IMR-90 (cell line): ENCODE results near the gene ZCCHC7. TPM values are rescaled to one million over a fixed set of nuclear protein-coding genes. Genes with fewer than 3 reads are reported as not detected.

Experiments
- ATAC-seq: fragments of 200-7000 bp; cut with Tn5 transposase; 2 replicates; pipeline ENCODE4 v1.9.1; 2020; ENCODE audit warnings: low read depth, mild to moderate bottlenecking, moderate library complexity
- BruUV-seq: library from RNA; stranded (reverse); fragments of 400-500 nt; replicated peaks from 2 replicates; lab custom pipeline; 2021; lab: Mats Ljungman, UMichigan
- CTCF ChIA-PET: fragments of 300-600 bp; formaldehyde crosslinking; extraction: SDS; loops from one replicate; lab custom pipeline; 2021; ENCODE audit warnings: antibody characterized with exemption; lab: Yijun Ruan, JAX
- POLR2A ChIA-PET: fragments of 300-600 bp; sonication (Branson Sonifier 250); formaldehyde crosslinking; loops from one replicate; lab custom pipeline; 2022; ENCODE audit warnings: antibody characterized with exemption; ENCODE audit not compliant: unreplicated experiment; lab: Charles Lee
- DNase-seq: peaks from one replicate; pipeline ENCODE4 v3.0.0; 2013
- H2AFZ ChIP-seq: replicated peaks from 2 replicates; pipeline ENCODE3; 2013; ENCODE audit warnings: low read length, mild to moderate bottlenecking; ENCODE audit not compliant: poor library complexity
- H2AK5ac ChIP-seq: 2 replicates; pipeline ENCODE4 v1.6.1; 2013; ENCODE audit warnings: low read depth, low read length, inconsistent platforms
- H2AK9ac ChIP-seq: replicated peaks from 2 replicates; pipeline ENCODE3; 2013; ENCODE audit warnings: mild to moderate bottlenecking, low read depth, low read length, moderate library complexity; ENCODE audit not compliant: poor library complexity
- H2BK120ac ChIP-seq: 2 replicates; pipeline ENCODE4 v1.6.1; 2013; ENCODE audit warnings: low read depth, low read length, inconsistent platforms
- H2BK15ac ChIP-seq: 3 replicates; pipeline ENCODE4 v1.6.1; 2013; ENCODE audit warnings: low read depth, low read length, inconsistent platforms
- H2BK20ac ChIP-seq: 2 replicates; pipeline ENCODE4 v1.6.1; 2013; ENCODE audit warnings: low read depth, mild to moderate bottlenecking, inconsistent platforms, low read length, moderate library complexity
- H2BK5ac ChIP-seq: 2 replicates; pipeline ENCODE4 v1.6.1; 2013; ENCODE audit warnings: mild to moderate bottlenecking, low read depth, low read length, inconsistent platforms; ENCODE audit not compliant: poor library complexity, severe bottlenecking
- H3K14ac ChIP-seq: replicated peaks from 2 replicates; pipeline ENCODE4 v1.6.1; 2013; ENCODE audit warnings: low read depth, low read length, inconsistent platforms
- H3K18ac ChIP-seq: 2 replicates; pipeline ENCODE4 v1.6.1; 2013; ENCODE audit warnings: low read depth, low read length, control low read depth
- H3K23ac ChIP-seq: 2 replicates; pipeline ENCODE4 v1.6.1; 2013; ENCODE audit warnings: low read depth, low read length, inconsistent platforms
- H3K27ac ChIP-seq: 2 replicates; pipeline ENCODE4 v1.5.1; 2013; ENCODE audit warnings: mild to moderate bottlenecking, control low read depth, low read length; ENCODE audit not compliant: insufficient read depth
- H3K27me3 ChIP-seq: 2 replicates; pipeline ENCODE4 v1.6.1; 2013; ENCODE audit warnings: low read length; ENCODE audit not compliant: control insufficient read depth, insufficient read depth
- H3K36me3 ChIP-seq: 2 replicates; pipeline ENCODE4 v1.6.1; 2013; ENCODE audit warnings: low read length, mixed read lengths; ENCODE audit not compliant: control insufficient read depth, insufficient read depth
- H3K4ac ChIP-seq: 2 replicates; pipeline ENCODE4 v1.6.1; 2013; ENCODE audit warnings: low read depth, low read length, inconsistent platforms
- H3K4me1 ChIP-seq: 2 replicates; pipeline ENCODE4 v1.6.1; 2013; ENCODE audit warnings: low read length, mixed read lengths; ENCODE audit not compliant: control insufficient read depth, insufficient read depth
- H3K4me2 ChIP-seq: 2 replicates; pipeline ENCODE4 v1.6.1; 2013; ENCODE audit warnings: low read depth, mild to moderate bottlenecking, control low read depth, low read length, moderate library complexity
- H3K4me3 ChIP-seq: 2 replicates; pipeline ENCODE4 v1.5.1; 2013; ENCODE audit warnings: low read depth, mild to moderate bottlenecking, control low read depth, low read length, moderate library complexity; ENCODE audit not compliant: insufficient read depth
- H3K56ac ChIP-seq: 2 replicates; pipeline ENCODE4 v1.6.1; 2013; ENCODE audit warnings: low read length, inconsistent platforms; ENCODE audit not compliant: insufficient read depth; ENCODE audit errors: extremely low read depth
- H3K79me1 ChIP-seq, 2 experiments: 2 replicates each; pipeline ENCODE4 v1.6.1; 2013; ENCODE audit warnings: low read length in 2 of 2, inconsistent platforms in 1 of 2, low read depth in 1 of 2
- H3K9ac ChIP-seq: 2 replicates; pipeline ENCODE4 v1.6.1; 2013; ENCODE audit warnings: low read depth, low read length, control low read depth
- H3K9me1 ChIP-seq: 2 replicates; pipeline ENCODE4 v1.6.1; 2013; ENCODE audit warnings: low read length, inconsistent platforms; ENCODE audit not compliant: insufficient read depth
- H3K9me3 ChIP-seq: 2 replicates; pipeline ENCODE4 v1.6.1; 2013; ENCODE audit warnings: low read length; ENCODE audit not compliant: control insufficient read depth, insufficient read depth
- H4K20me1 ChIP-seq: 2 replicates; pipeline ENCODE4 v1.6.1; 2013; ENCODE audit warnings: low read length, inconsistent platforms; ENCODE audit not compliant: insufficient read depth
- H4K5ac ChIP-seq: 2 replicates; pipeline ENCODE4 v1.6.1; 2013; ENCODE audit warnings: mild to moderate bottlenecking, low read depth, low read length, control low read depth
- H4K8ac ChIP-seq, 2 experiments: 2 replicates each; pipeline ENCODE4 v1.6.1; 2013; ENCODE audit warnings: low read depth in 2 of 2, low read length in 2 of 2, control low read depth in 1 of 2, inconsistent platforms in 1 of 2
- H4K91ac ChIP-seq: 2 replicates; pipeline ENCODE4 v1.6.1; 2013; ENCODE audit warnings: low read depth, low read length, inconsistent platforms; ENCODE audit not compliant: insufficient read depth
- BHLHE40 ChIP-seq: fragments of 150-350 bp; IDR thresholded peaks from 2 replicates; pipeline ENCODE4 v1.6.1; 2016; ENCODE audit warnings: mild to moderate bottlenecking, low read depth, low read length
- CEBPB ChIP-seq: IDR thresholded peaks from 2 replicates; pipeline ENCODE4 v1.6.1; 2012; ENCODE audit warnings: low read depth, low read length, improper control_type of control experiment
- CHD1 ChIP-seq: IDR thresholded peaks from 2 replicates; pipeline ENCODE4 v1.6.1; 2012; ENCODE audit warnings: low read depth, low read length, improper control_type of control experiment
- CTCF ChIP-seq: conservative IDR thresholded peaks from 2 replicates; pipeline ENCODE4 v1.5.1; 2012; ENCODE audit warnings: mild to moderate bottlenecking, low read depth, low read length, improper control_type of control experiment
- FOS ChIP-seq: fragments of 150-350 bp; IDR thresholded peaks from 2 replicates; pipeline ENCODE4 v1.6.1; 2016; ENCODE audit warnings: low read depth, low read length
- MAFK ChIP-seq: IDR thresholded peaks from 2 replicates; pipeline ENCODE4 v1.6.1; 2012; ENCODE audit warnings: low read depth, low read length, improper control_type of control experiment
- MAZ ChIP-seq: IDR thresholded peaks from 2 replicates; pipeline ENCODE4 v1.6.1; 2012; ENCODE audit warnings: low read depth, mild to moderate bottlenecking, low read length, improper control_type of control experiment, moderate library complexity, borderline replicate concordance
- MXI1 ChIP-seq: IDR thresholded peaks from 2 replicates; pipeline ENCODE4 v1.6.1; 2012; ENCODE audit warnings: low read depth, mild to moderate bottlenecking, low read length, moderate library complexity, borderline replicate concordance
- NFE2L2 ChIP-seq: fragments of 150-350 bp; IDR thresholded peaks from 2 replicates; pipeline ENCODE4 v1.6.1; 2016; ENCODE audit warnings: low read depth, mild to moderate bottlenecking, low read length
- POLR2A ChIP-seq: IDR thresholded peaks from 2 replicates; pipeline ENCODE4 v1.6.1; 2012; ENCODE audit warnings: mild to moderate bottlenecking, low read depth, low read length
- RAD21 ChIP-seq: IDR thresholded peaks from 2 replicates; pipeline ENCODE4 v1.6.1; 2012; ENCODE audit warnings: low read length, improper control_type of control experiment
- RCOR1 ChIP-seq: IDR thresholded peaks from 2 replicates; pipeline ENCODE4 v1.6.1; 2012; ENCODE audit warnings: mild to moderate bottlenecking, low read length, improper control_type of control experiment; ENCODE audit not compliant: insufficient replicate concordance
- RFX5 ChIP-seq: IDR thresholded peaks from 2 replicates; pipeline ENCODE4 v1.8.0; 2012; ENCODE audit warnings: low read depth, mild to moderate bottlenecking, low read length, moderate library complexity
- SMC3 ChIP-seq: fragments of 150-350 bp; IDR thresholded peaks from 2 replicates; pipeline ENCODE4 v1.6.1; 2016; ENCODE audit warnings: low read depth, mild to moderate bottlenecking, antibody characterized with exemption, low read length, moderate library complexity
- WGBS, 2 experiments: methylation state at CpG; one replicate each; pipeline versions ENCODE4 v1.1.5 to v1.1.7; 2013; ENCODE audit warnings: missing lambda C conversion rate in 2 of 2; ENCODE audit not compliant: insufficient read length in 1 of 2; ENCODE audit errors: extremely low coverage in 2 of 2; 5-methylcytosine and 5-hydroxymethylcytosine counted together
- dilution Hi-C: fragments of 300-500 bp; cut with HindIII; formaldehyde crosslinking; loops from one replicate; pipeline ENCODE4 v1.14.3; 2018; ENCODE audit warnings: low sequenced_read_pairs; ENCODE audit not compliant: unreplicated experiment
- in situ Hi-C: fragments of 300-500 bp; cut with MboI; formaldehyde crosslinking; loops from 3 replicates; pipeline ENCODE4 v1.14.3; 2019; ENCODE audit warnings: low sequenced_read_pairs, inconsistent platforms, mixed read lengths
- intact Hi-C: fragments of 100-400 bp; cut with micrococcal nuclease; formaldehyde crosslinking; loops from 2 replicates; pipeline ENCODE4 v1.10.0; 2022
- polyA plus RNA-seq, 3 experiments: library from polyadenylated mRNA; depleted of rRNA; stranded (reverse); fragments of >200 nt; gene quantifications; 2 replicates each; pipeline ENCODE4 v1.2.3, GENCODE V29; 2012; ENCODE audit warnings: low replicate concordance in 1 of 3
- total RNA-seq: library from RNA; depleted of rRNA; stranded (reverse); fragments of >200 nt; gene quantifications from 2 replicates; pipeline ENCODE4 v1.2.3, GENCODE V29; 2012
- TF ChIP-seq, protein P1 (sequence below): fragments of 150-350 bp; IDR thresholded peaks from 2 replicates; pipeline ENCODE4 v1.6.1; 2017; ENCODE audit warnings: mild to moderate bottlenecking, antibody characterized with exemption, low read length, low read depth
- TF ChIP-seq, protein P2 (sequence below): fragments of 150-350 bp; IDR thresholded peaks from 2 replicates; pipeline ENCODE4 v1.6.1; 2016; ENCODE audit warnings: low read depth, mild to moderate bottlenecking, low read length, moderate library complexity, borderline replicate concordance

ZCCHC7 gene
- total and polyA plus RNA-seq, 2 of the 4 experiments (the other 2 are of a cell fraction), result 13.6 to 28.7 TPM

DNA sequence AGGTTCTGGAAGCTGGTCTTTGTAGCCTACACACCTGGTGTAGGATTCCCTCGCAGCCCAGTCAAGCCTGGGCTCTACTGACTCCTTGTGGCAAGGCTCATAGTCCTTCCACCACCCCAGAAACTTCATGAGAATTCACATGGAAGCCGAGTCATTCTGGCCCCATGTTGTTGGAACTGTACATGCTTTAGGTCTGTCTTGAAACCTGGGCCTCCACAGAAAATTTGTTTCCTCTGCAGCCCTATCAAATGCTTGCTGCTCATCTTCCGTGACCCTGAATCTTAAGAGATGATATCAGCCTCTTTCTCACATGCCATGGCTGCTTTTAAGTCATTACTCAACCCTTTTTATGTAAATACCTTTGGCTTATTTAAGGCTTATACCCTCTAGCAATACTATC, 188.8 kb downstream of the ZCCHC7 start:
- no peak overlapping the region for H2BK120ac ChIP-seq
- in situ Hi-C loops, result no loop called here
- no TSS peak for BruUV-seq
- H2AK9ac ChIP-seq, result no peak overlapping the region
- H3K27me3 ChIP-seq, result no peaks in the 10 kb centered on the region
- H3K4me3 ChIP-seq, result no peak overlapping the region
- no peak overlapping the region for H4K91ac ChIP-seq
- H3K4me2 ChIP-seq, result no peak overlapping the region
- H4K8ac ChIP-seq, result no peak overlapping the region
- POLR2A ChIA-PET, result no interaction called here
- H4K20me1 ChIP-seq, result no peaks in the 10 kb centered on the region
- CTCF ChIA-PET, result no interaction called here
- H3K9ac ChIP-seq, result no peak overlapping the region
- no peaks in the 10 kb centered on the region for H3K9me3 ChIP-seq
- no peak overlapping the region for H2AFZ ChIP-seq
- H2BK15ac ChIP-seq, result no peak overlapping the region
- peak; percentile 76 for ATAC-seq
- no peak overlapping the region for H2AK5ac ChIP-seq
- H3K4ac ChIP-seq, result no peak overlapping the region
- 0 out of 4 replicates have a peak, but pooled peaks cover 0 to 3% of the 10 kb centered on the region in 2 experiments for H3K79me1 ChIP-seq
- no peak overlapping the region for H3K18ac ChIP-seq
- H2BK20ac ChIP-seq, result no peak overlapping the region
- H3K9me1 ChIP-seq, result peaks cover 2% of the 10 kb centered on the region; the same call in 1 of the 2 replicates
- 90% methylated on average over 2 of the region's 3 CpGs; no CpG with 5 or more reads in 1 of the 2 experiments for WGBS, 2 experiments
- no peak overlapping the region for H3K27ac ChIP-seq
- peak; percentile 37 for DNase-seq
- TF ChIP-seq MAZ (no peak), CHD1 (no peak), FOS (no peak), POLR2A (no peak), RFX5 (no peak), NFE2L2 (no peak), MAFK (no peak), SMC3 (peak; percentile 32; the same call in 1 of the 2 replicates), RCOR1 (no peak), BHLHE40 (no peak), CTCF (peak; percentile 40), RAD21 (peak; percentile 56), CEBPB (no peak), MXI1 (no peak)
- TF ChIP-seq, protein P1, sequence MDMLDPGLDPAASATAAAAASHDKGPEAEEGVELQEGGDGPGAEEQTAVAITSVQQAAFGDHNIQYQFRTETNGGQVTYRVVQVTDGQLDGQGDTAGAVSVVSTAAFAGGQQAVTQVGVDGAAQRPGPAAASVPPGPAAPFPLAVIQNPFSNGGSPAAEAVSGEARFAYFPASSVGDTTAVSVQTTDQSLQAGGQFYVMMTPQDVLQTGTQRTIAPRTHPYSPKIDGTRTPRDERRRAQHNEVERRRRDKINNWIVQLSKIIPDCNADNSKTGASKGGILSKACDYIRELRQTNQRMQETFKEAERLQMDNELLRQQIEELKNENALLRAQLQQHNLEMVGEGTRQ, result no peak
- TF ChIP-seq, protein P2, sequence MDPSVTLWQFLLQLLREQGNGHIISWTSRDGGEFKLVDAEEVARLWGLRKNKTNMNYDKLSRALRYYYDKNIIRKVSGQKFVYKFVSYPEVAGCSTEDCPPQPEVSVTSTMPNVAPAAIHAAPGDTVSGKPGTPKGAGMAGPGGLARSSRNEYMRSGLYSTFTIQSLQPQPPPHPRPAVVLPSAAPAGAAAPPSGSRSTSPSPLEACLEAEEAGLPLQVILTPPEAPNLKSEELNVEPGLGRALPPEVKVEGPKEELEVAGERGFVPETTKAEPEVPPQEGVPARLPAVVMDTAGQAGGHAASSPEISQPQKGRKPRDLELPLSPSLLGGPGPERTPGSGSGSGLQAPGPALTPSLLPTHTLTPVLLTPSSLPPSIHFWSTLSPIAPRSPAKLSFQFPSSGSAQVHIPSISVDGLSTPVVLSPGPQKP, result no peak
- peaks cover 2% of the 10 kb centered on the region; the same call in 1 of the 2 replicates for H3K36me3 ChIP-seq
- H3K23ac ChIP-seq, result no peak overlapping the region
- intact Hi-C loops, result loop anchor here (5.0 kb wide), 1 partner anchor 52 kb away; no protein-coding TSS in a partner anchor
- no peak overlapping the region for H2BK5ac ChIP-seq
- H3K56ac ChIP-seq, result no peak overlapping the region
- dilution Hi-C loops, result no loop called here
- H3K14ac ChIP-seq, result no peak overlapping the region
- H4K5ac ChIP-seq, result no peak overlapping the region
- H3K4me1 ChIP-seq, result peaks cover 6% of the 10 kb centered on the region
